ENCODE data around the gene CTDP1. TPM values are rescaled to one million over a fixed set of nuclear protein-coding genes. Genes with fewer than 3 reads are reported as not detected.

Gene CTDP1
- total RNA-seq, 1 experiment from 2014 or later: 24.9 TPM

DNA sequence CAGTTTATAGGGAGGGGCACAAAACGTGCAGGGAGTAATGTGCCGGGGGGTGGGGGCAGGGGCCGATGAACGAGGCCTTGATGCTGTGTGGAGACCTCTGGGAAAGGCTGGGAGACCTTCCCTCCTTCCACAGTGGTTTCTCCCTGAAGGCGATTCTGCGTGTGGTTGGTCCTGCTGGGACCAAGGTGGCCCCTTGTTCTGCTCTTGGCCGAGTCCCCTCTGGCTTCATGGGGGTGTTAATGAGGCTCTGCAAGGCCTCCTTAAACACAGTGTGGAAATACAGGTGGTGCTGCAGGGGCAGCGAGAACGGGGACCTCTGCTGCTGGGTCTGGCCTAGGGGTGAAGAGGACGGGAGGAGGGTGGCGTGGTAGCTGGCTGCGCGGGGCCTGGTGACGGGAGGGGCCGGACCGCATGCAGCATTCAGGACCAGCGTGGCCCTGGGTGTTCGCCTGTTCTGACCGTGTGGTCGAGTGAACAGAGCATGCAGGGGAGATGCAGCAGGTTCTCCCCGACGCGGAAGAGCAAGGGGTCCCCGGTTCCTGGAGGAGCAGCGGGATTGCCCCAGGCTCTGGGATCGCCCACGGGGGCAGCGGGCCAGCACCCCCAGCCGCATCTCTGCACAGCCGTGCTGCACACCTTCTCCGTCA, 76.0 kb downstream of the CTDP1 start:
- no peaks in the 10 kb centered on the region for H3K79me2 ChIP-seq (ENCODE audit: insufficient read depth, low read length)
- H3K4me1 ChIP-seq (ENCODE audit: control insufficient read depth in 1 of 2, insufficient read depth in 2 of 2, low read length in 2 of 2): no peaks in the 10 kb centered on the region
- ChIA-PET CTCF (no interaction called here), RAD21 (ENCODE audit: low non-redundant PET in 1 of 2, low total read pairs in 2 of 2, uncharacterized antibody in 2 of 2, unreplicated experiment in 2 of 2) (no interaction called here), POLR2A (no interaction called here)
- peaks cover 6 to 14% of the 10 kb centered on the region in 2 experiments; a peak in 2 of 4 replicates for H3K36me3 ChIP-seq (ENCODE audit: control insufficient read depth in 1 of 2, insufficient read depth in 2 of 2, low read length in 2 of 2)
- no peak for TF ChIP-seq POLR2A (IDR thresholded peaks at IDR 0.05; ENCODE audit: borderline replicate concordance, extremely low read depth, insufficient read depth, insufficient read length)
- TF ChIP-seq, protein P1, sequence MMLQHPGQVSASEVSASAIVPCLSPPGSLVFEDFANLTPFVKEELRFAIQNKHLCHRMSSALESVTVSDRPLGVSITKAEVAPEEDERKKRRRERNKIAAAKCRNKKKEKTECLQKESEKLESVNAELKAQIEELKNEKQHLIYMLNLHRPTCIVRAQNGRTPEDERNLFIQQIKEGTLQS (IDR thresholded peaks at IDR 0.05): no peak
- TF ChIP-seq CEBPB (IDR thresholded peaks at IDR 0.05; ENCODE audit: low read depth): no peak
- TF ChIP-seq RAD21 (IDR thresholded peaks at IDR 0.05; ENCODE audit: low read depth): no peak
- no peak for TF ChIP-seq POLR2AphosphoS5 (IDR thresholded peaks at IDR 0.05; ENCODE audit: low read depth, low read length)
- no peak for TF ChIP-seq EGR1 (IDR thresholded peaks at IDR 0.05; ENCODE audit: low read depth)
- TF ChIP-seq ZNF274 (IDR thresholded peaks at IDR 0.05; ENCODE audit: low read depth, low read length): no peak
- TF ChIP-seq FOSL1 (IDR thresholded peaks at IDR 0.05; ENCODE audit: low read depth): no peak
- TF ChIP-seq JUND (IDR thresholded peaks at IDR 0.05): no peak
- TF ChIP-seq ELF1 (IDR thresholded peaks at IDR 0.05; ENCODE audit: borderline replicate concordance, low read depth): no peak
- TF ChIP-seq CBX3 (IDR thresholded peaks at IDR 0.05; ENCODE audit: low read depth): no peak
- TF ChIP-seq EZH2 (IDR thresholded peaks at IDR 0.05): no peak
- no peak for TF ChIP-seq TCF7L2 (IDR thresholded peaks at IDR 0.05; ENCODE audit: borderline replicate concordance, extremely low read depth, insufficient read depth, insufficient read length)
- TF ChIP-seq SRF (IDR thresholded peaks at IDR 0.05; ENCODE audit: low read depth): no peak
- TF ChIP-seq, protein P2, sequence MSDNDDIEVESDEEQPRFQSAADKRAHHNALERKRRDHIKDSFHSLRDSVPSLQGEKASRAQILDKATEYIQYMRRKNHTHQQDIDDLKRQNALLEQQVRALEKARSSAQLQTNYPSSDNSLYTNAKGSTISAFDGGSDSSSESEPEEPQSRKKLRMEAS (IDR thresholded peaks at IDR 0.05): no peak
- TF ChIP-seq SIN3A (IDR thresholded peaks at IDR 0.05; ENCODE audit: low read depth): no peak
- no peak for TF ChIP-seq SP1 (IDR thresholded peaks at IDR 0.05; ENCODE audit: low read depth)
- H3K27ac ChIP-seq (ENCODE audit: low read depth, low read length): no peak overlapping the region
- BruUV-seq (replicated peaks): no TSS peak
- no peak; the same call in 1 of the 2 replicates for ATAC-seq
- intact Hi-C loops (cut with micrococcal nuclease): no loop called here
- no peaks in the 10 kb centered on the region for H3K27me3 ChIP-seq (ENCODE audit: insufficient read depth, low read length)
- no peak overlapping the region for H3K4me2 ChIP-seq (ENCODE audit: low read length)
- H3K9me2 ChIP-seq (ENCODE audit: insufficient read depth): no peaks in the 10 kb centered on the region
- DNase-seq (ENCODE audit: low read depth, low spot score): no peak
- no peaks in the 10 kb centered on the region for H3K9me3 ChIP-seq (ENCODE audit: control insufficient read depth in 1 of 2, insufficient read depth in 1 of 2, low read depth in 1 of 2, low read length in 2 of 2)
- H2AFZ ChIP-seq (ENCODE audit: low read depth, low read length, poor library complexity, severe bottlenecking): no peak overlapping the region
- H3K4me3 ChIP-seq (replicated peaks in 1 of 2; ENCODE audit: low read depth in 1 of 2, low read length in 2 of 2): no peak overlapping the region
- H4K20me1 ChIP-seq (ENCODE audit: insufficient read depth): no peaks in the 10 kb centered on the region
- H3K9ac ChIP-seq (ENCODE audit: low read length): no peak overlapping the region
